Endothelial cell of umbilical vein (primary cell): ENCODE results near the gene KCNH2.
A peak's percentile ranks its signal among the peaks of the same experiment; 100 is the strongest.

Experiments
- CTCF ChIP-seq, 2 donors: IDR thresholded peaks; 1 replicate in 1 of 2; 2 replicates in 1 of 2; pipeline ENCODE4 v1.5.1; 2011; ENCODE audit warnings: low read length in 2 of 2, mild to moderate bottlenecking in 2 of 2, moderate library complexity in 2 of 2, control low read depth in 1 of 2, inconsistent platforms in 1 of 2, low read depth in 1 of 2; ENCODE audit not compliant: insufficient read depth in 1 of 2; ENCODE audit errors: extremely low read depth in 1 of 2
- EZH2 ChIP-seq: IDR thresholded peaks from 2 replicates; pipeline ENCODE4 v1.6.1; 2012; ENCODE audit warnings: borderline replicate concordance, low read depth, mild to moderate bottlenecking, moderate library complexity, low read length, inconsistent platforms; ENCODE audit not compliant: severe bottlenecking
- FOS ChIP-seq: IDR thresholded peaks from 2 replicates; pipeline ENCODE4 v1.6.1; 2011; ENCODE audit warnings: mild to moderate bottlenecking, low read length, moderate library complexity, borderline replicate concordance; ENCODE audit not compliant: insufficient read depth
- MAX ChIP-seq: IDR thresholded peaks from 2 replicates; pipeline ENCODE4 v1.6.1; 2011; ENCODE audit not compliant: insufficient read depth, insufficient read length
- POLR2A ChIP-seq: IDR thresholded peaks from 2 replicates; pipeline ENCODE4 v1.6.1; 2012; ENCODE audit warnings: low read depth, mild to moderate bottlenecking, control low read depth, low read length
- POLR2AphosphoS5 ChIP-seq: IDR thresholded peaks from 2 replicates; pipeline ENCODE4 v1.6.1; 2012; ENCODE audit warnings: low read depth, mild to moderate bottlenecking, control low read depth, low read length, moderate library complexity; ENCODE audit not compliant: insufficient read depth

GRCh38 chr7:151008511-151009323 lies 30.6 kb upstream of the KCNH2 start:
- TF ChIP-seq CTCF (IDR thresholded peaks at IDR 0.05; ENCODE audit: extremely low read depth in 1 of 2, insufficient read depth in 1 of 2, low read depth in 1 of 2, low read length in 2 of 2) (peak; percentile 96 to 98), POLR2A (peak; percentile 49), FOS (no peak), EZH2 (no peak), MAX (no peak), POLR2AphosphoS5 (peak; percentile 35)
